Measurements from ENCODE around the gene CCNJ.

DNA sequence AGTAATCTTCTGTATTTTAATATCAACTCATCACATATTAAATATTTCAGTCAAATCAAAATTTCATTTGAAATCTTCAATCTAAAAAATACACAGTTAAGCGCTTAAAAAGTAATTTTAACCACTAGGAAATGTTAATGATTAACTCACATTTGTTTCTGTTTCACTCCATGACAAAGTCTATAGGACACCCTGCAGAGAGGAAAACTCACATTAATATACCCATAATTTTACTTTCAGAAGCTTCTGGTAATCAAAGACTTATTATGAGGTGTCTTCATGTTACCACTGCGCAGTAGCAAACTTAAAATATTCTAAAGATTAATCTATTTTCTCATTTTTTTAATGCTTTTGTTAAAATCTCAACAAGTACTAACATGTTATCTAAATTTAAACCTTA lies 45.7 kb downstream of the CCNJ start:
- TF ChIP-seq, protein P1, sequence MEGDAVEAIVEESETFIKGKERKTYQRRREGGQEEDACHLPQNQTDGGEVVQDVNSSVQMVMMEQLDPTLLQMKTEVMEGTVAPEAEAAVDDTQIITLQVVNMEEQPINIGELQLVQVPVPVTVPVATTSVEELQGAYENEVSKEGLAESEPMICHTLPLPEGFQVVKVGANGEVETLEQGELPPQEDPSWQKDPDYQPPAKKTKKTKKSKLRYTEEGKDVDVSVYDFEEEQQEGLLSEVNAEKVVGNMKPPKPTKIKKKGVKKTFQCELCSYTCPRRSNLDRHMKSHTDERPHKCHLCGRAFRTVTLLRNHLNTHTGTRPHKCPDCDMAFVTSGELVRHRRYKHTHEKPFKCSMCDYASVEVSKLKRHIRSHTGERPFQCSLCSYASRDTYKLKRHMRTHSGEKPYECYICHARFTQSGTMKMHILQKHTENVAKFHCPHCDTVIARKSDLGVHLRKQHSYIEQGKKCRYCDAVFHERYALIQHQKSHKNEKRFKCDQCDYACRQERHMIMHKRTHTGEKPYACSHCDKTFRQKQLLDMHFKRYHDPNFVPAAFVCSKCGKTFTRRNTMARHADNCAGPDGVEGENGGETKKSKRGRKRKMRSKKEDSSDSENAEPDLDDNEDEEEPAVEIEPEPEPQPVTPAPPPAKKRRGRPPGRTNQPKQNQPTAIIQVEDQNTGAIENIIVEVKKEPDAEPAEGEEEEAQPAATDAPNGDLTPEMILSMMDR (IDR thresholded peaks at IDR 0.05; ENCODE audit: low read depth, low read length): no peak
- TF ChIP-seq, protein P2, sequence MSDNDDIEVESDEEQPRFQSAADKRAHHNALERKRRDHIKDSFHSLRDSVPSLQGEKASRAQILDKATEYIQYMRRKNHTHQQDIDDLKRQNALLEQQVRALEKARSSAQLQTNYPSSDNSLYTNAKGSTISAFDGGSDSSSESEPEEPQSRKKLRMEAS (IDR thresholded peaks at IDR 0.05; ENCODE audit: low read depth, low read length): no peak
- TF ChIP-seq MYC (IDR thresholded peaks at IDR 0.05; ENCODE audit: low read depth, low read length) (no peak), POLR2A (IDR thresholded peaks at IDR 0.05; ENCODE audit: extremely low read depth, insufficient read length) (no peak)
